HepG2 (cell line): ENCODE measurements around the gene REPIN1. TPM values are rescaled to one million over a fixed set of nuclear protein-coding genes. Genes with fewer than 3 reads are reported as not detected.
"Not testable (repeated sequence)": the region's sequence is repeated elsewhere in the genome, so short reads cannot be mapped to it uniquely, and the experiment has no call there.

Experiments used
- ATAC-seq: fragments of 200-7000 bp; cut with Tn5 transposase; 3 replicates; pipeline ENCODE4 v1.9.1; 2020; ENCODE audit warnings: mild to moderate bottlenecking, moderate library complexity
- BruUV-seq: library from RNA; stranded (reverse); fragments of 400-500 nt; replicated peaks from 2 replicates; lab custom pipeline; 2021; lab: Mats Ljungman, UMichigan
- CTCF ChIA-PET: fragments of 300-600 bp; formaldehyde crosslinking; extraction: SDS; loops from one replicate; lab custom pipeline; 2021; ENCODE audit warnings: low total read pairs, inconsistent platforms, low intra/inter-chr PET ratio; lab: Yijun Ruan, JAX
- POLR2A ChIA-PET: fragments of 350-600 bp; sonication (Branson Sonifier 250); formaldehyde crosslinking; loops from one replicate; lab custom pipeline; 2020; ENCODE audit warnings: antibody characterized with exemption, inconsistent platforms; lab: Yijun Ruan, JAX
- DNase-seq: peaks from one replicate; pipeline ENCODE4 v3.0.0-alpha.2; 2015; ENCODE audit warnings: low spot score
- FAIRE-seq: peaks from 3 replicates; lab custom pipeline; 2011; peaks lifted over from hg19 to GRCh38; lab: Jason Lieb, UNC
- H2AFZ ChIP-seq: one replicate; pipeline ENCODE4 v1.6.1; 2011; ENCODE audit warnings: low read length, inconsistent platforms
- H3K27ac ChIP-seq: fragments of 300-600 bp; 3 replicates; pipeline ENCODE4 v1.8.0; 2011; ENCODE audit warnings: mixed run types, mild to moderate bottlenecking, mixed read lengths, low read length, inconsistent platforms; ENCODE audit not compliant: insufficient read depth; ENCODE audit errors: extremely low read length
- H3K27me3 ChIP-seq, 2 experiments: fragments of 200-600 bp in 1 of 2; 2 replicates in 1 of 2; 3 replicates in 1 of 2; pipeline versions ENCODE4 v1.6.0 to v1.8.0; 2011; ENCODE audit warnings: low read length in 2 of 2, mild to moderate bottlenecking in 2 of 2, moderate library complexity in 2 of 2, inconsistent platforms in 1 of 2; ENCODE audit not compliant: insufficient read depth in 2 of 2, control insufficient read depth in 1 of 2
- H3K36me3 ChIP-seq, 2 experiments: fragments of 200-600 bp in 1 of 2; replicated peaks in 1 of 2; 2 replicates in 1 of 2; 3 replicates in 1 of 2; pipeline versions ENCODE4 v1.5.1 to v1.8.0; 2011; ENCODE audit warnings: low read length in 2 of 2, inconsistent platforms in 1 of 2; ENCODE audit not compliant: insufficient read depth in 2 of 2, control insufficient read depth in 1 of 2
- H3K4me1 ChIP-seq: 2 replicates; pipeline ENCODE4 v1.5.1; 2012; ENCODE audit warnings: low read length, inconsistent platforms; ENCODE audit not compliant: insufficient read depth
- H3K4me2 ChIP-seq: 2 replicates; pipeline ENCODE4 v1.6.0; 2011; ENCODE audit warnings: low read depth, low read length, inconsistent platforms
- H3K4me3 ChIP-seq, 3 experiments: fragments of 200-600 bp in 1 of 3; sonication (generic), shearing (Covaris generic) in 1 of 3; replicated peaks in 1 of 3; 2 replicates each; pipeline ENCODE4 v1.5.1; 2011 to 2016; ENCODE audit warnings: low read length in 3 of 3, inconsistent platforms in 2 of 3, low read depth in 2 of 3, mild to moderate bottlenecking in 2 of 3, control low read depth in 1 of 3, mixed read lengths in 1 of 3; ENCODE audit not compliant: insufficient read depth in 1 of 3
- H3K79me2 ChIP-seq: one replicate; pipeline ENCODE4 v1.6.1; 2011; ENCODE audit warnings: low read length, inconsistent platforms; ENCODE audit not compliant: insufficient read depth
- H3K9ac ChIP-seq: 2 replicates; pipeline ENCODE4 v1.6.0; 2011; ENCODE audit warnings: mild to moderate bottlenecking, low read depth, low read length, inconsistent platforms; ENCODE audit not compliant: insufficient read depth
- H3K9me3 ChIP-seq: 2 replicates; pipeline ENCODE4 v1.5.1; 2012; ENCODE audit warnings: mild to moderate bottlenecking, low read length
- H4K20me1 ChIP-seq: 2 replicates; pipeline ENCODE4 v1.6.0; 2011; ENCODE audit warnings: inconsistent platforms, mild to moderate bottlenecking, low read length, moderate library complexity; ENCODE audit not compliant: insufficient read depth
- HOXA9 ChIP-seq: sonication (generic); formaldehyde crosslinking; IDR thresholded peaks from 2 replicates; pipeline ENCODE4 v1.8.1; 2022; ENCODE audit warnings: missing genetic modification reagents, mild to moderate bottlenecking, moderate library complexity, borderline replicate concordance
- PRPF4 ChIP-seq: fragments of 200-400 bp; formaldehyde crosslinking; IDR thresholded peaks from 2 replicates; pipeline ENCODE4 v1.6.1; 2016; ENCODE audit warnings: low read length, low read depth; ENCODE audit not compliant: poor library complexity, severe bottlenecking
- TOE1 ChIP-seq: sonication (generic); formaldehyde crosslinking; IDR thresholded peaks from 2 replicates; pipeline ENCODE4 v1.4.0; 2020; ENCODE audit warnings: mild to moderate bottlenecking, missing genetic modification reagents
- ZMYM3 ChIP-seq: sonication (generic); formaldehyde crosslinking; IDR thresholded peaks from 2 replicates; pipeline ENCODE4 v1.5.1; 2020; ENCODE audit warnings: mild to moderate bottlenecking, missing genetic modification reagents
- ZNF230 ChIP-seq: sonication (generic); formaldehyde crosslinking; IDR thresholded peaks from 2 replicates; pipeline ENCODE4 v1.4.0; 2020; ENCODE audit warnings: mild to moderate bottlenecking, missing genetic modification reagents
- ZNF296 ChIP-seq: sonication (generic); formaldehyde crosslinking; conservative IDR thresholded peaks from 2 replicates; pipeline ENCODE4 v1.5.0; 2020; ENCODE audit warnings: mild to moderate bottlenecking, missing genetic modification reagents
- ZNF552 ChIP-seq: sonication (generic); formaldehyde crosslinking; IDR thresholded peaks from 2 replicates; pipeline ENCODE4 v1.9.0; 2022; ENCODE audit warnings: missing genetic modification reagents, mild to moderate bottlenecking, borderline replicate concordance
- ZNF607 ChIP-seq: sonication (generic); formaldehyde crosslinking; IDR thresholded peaks from 2 replicates; pipeline ENCODE4 v1.5.1; 2020; ENCODE audit warnings: missing genetic modification reagents, mild to moderate bottlenecking, borderline replicate concordance
- ZSCAN31 ChIP-seq: sonication (generic); formaldehyde crosslinking; IDR thresholded peaks from 2 replicates; pipeline ENCODE4 v1.5.0; 2020; ENCODE audit warnings: low read depth, mild to moderate bottlenecking, missing genetic modification reagents
- WGBS: methylation state at CpG from one replicate; pipeline ENCODE4 v1.1.6; 2017; ENCODE audit warnings: low lambda C conversion rate; 5-methylcytosine and 5-hydroxymethylcytosine counted together
- in situ Hi-C: cut with HindIII; loops from 2 replicates; pipeline ENCODE4 v1.10.0; 2017; ENCODE audit warnings: low pct_unique_long_range_greater_than_20kb; ENCODE audit not compliant: extremely low pct_ligation_motif_present
- intact Hi-C: fragments of 100-400 bp; cut with micrococcal nuclease; formaldehyde crosslinking; loops from one replicate; pipeline ENCODE4 v1.10.0; 2022; ENCODE audit not compliant: unreplicated experiment
- polyA plus RNA-seq, 8 experiments: library from polyadenylated mRNA; depleted of rRNA in 3 of 8; stranded (reverse) in 7 of 8; unstranded in 1 of 8; fragments of >200 nt; fragmentation: Illumina TruSeq in 4 of 8; extraction: Trizol in 4 of 8; gene quantifications; 2 replicates each; pipeline versions ENCODE4 v1.2.1 to v1.2.3, GENCODE V29; 2011 to 2016; ENCODE audit warnings: low read depth in 4 of 8, missing spikeins in 1 of 8, mixed read lengths in 1 of 8; ENCODE audit not compliant: insufficient read depth in 1 of 8
- total RNA-seq, 5 experiments: library from RNA; depleted of rRNA; stranded (reverse); fragments of >200 nt; fragmentation: Illumina TruSeq; extraction: Trizol; gene quantifications; 2 replicates each; pipeline ENCODE4 v1.2.3, GENCODE V29; 2016; ENCODE audit warnings: low read depth in 1 of 5
- TF ChIP-seq, protein P1 (sequence below): sonication (generic); formaldehyde crosslinking; IDR thresholded peaks from 2 replicates; pipeline ENCODE4 v1.4.0; 2020; ENCODE audit warnings: missing genetic modification reagents

Gene REPIN1
- total and polyA plus RNA-seq, 2 of the 13 experiments (the other 11 are each of a cell fraction or from before 2014, with no cell fraction given), result 69.9 to 108 TPM

DNA sequence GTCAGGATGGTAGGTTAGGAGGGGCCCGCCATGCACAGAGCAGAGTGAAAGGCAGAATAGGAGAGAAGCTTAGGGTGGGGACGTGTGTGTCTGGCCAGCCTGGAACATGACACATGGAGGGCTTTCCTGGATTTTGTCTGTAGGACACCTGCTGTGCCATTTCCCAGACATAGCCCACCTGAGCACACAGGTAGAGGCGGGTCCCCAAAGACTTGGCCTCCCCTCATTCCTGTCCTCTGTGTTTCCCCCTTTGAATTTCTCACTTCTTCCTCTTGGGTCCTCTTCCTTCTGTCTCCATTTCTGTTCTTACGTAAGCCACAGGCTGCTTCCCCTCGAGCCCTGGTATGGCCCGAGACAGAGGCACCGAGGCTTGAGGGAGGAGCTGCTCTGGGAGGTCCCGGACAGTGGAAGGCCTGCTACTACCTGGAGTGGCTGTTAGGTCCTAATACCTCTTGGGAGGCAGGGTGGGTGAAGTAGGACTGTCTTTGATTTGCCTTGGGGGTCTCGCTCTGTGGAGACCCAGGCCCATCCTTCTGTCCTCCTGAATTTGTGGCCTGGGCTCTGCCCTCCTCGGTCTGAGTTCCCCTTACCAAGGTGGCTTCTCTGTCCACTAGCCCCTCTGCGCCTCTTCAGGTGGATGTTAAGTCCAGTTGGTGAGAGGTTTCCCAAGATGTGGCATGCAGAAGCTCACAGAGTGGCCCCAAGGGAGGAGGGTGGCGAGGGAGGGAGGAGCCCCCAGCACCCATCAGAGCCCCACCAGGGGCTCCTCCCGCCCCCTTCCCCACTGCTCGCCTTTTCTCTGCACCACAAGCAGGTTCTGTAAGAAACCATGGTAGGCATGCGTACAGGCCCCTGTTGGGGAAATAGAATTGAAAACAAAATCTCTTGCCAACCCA lies 16.0 kb downstream of the REPIN1 start (continued):
- TF ChIP-seq, protein P1, sequence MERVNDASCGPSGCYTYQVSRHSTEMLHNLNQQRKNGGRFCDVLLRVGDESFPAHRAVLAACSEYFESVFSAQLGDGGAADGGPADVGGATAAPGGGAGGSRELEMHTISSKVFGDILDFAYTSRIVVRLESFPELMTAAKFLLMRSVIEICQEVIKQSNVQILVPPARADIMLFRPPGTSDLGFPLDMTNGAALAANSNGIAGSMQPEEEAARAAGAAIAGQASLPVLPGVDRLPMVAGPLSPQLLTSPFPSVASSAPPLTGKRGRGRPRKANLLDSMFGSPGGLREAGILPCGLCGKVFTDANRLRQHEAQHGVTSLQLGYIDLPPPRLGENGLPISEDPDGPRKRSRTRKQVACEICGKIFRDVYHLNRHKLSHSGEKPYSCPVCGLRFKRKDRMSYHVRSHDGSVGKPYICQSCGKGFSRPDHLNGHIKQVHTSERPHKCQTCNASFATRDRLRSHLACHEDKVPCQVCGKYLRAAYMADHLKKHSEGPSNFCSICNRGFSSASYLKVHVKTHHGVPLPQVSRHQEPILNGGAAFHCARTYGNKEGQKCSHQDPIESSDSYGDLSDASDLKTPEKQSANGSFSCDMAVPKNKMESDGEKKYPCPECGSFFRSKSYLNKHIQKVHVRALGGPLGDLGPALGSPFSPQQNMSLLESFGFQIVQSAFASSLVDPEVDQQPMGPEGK (CRISPR knock-in tag), result 0 out of 2 replicates have a peak, but pooled peaks have one; percentile 15
- 0 out of 2 replicates have a peak, but pooled peaks have one; percentile 25 for TF ChIP-seq ZNF296
- TF ChIP-seq ZSCAN31 (CRISPR knock-in tag), result 0 out of 2 replicates have a peak, but pooled peaks have one; percentile 5
- 0 out of 2 replicates have a peak, but pooled peaks have one; percentile 5 for TF ChIP-seq ZNF607 (CRISPR knock-in tag)
- 0 out of 2 replicates have a peak, but pooled peaks have one; percentile 16 for TF ChIP-seq ZNF230 (CRISPR knock-in tag)
- TF ChIP-seq TOE1 (CRISPR knock-in tag), result no peak
- no peak for TF ChIP-seq HOXA9
- TF ChIP-seq ZNF552 (CRISPR knock-in tag), result peak; percentile 15; the same call in 1 of the 2 replicates
- TF ChIP-seq, all 625 proteins: peak for 9

DNA sequence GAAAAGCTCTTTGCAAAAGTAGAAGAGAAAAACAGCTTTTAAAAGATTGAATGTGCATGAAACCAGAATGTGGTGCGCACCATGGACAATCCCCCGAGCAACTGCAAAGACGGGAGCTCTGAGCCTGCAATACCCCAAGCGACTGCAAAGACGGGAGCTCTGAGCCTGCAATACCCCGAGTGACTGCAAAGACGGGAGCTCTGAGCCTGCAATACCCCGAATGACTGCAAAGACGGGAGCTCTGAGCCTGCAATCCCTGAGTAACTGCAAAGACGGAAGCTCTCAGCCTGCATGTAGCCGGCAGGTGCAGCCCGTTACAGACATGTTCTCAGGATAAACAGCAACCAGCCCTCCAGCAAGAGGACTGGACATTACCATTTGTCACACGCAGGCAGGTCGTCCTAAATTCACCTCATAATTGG lies 16.7 kb downstream of the REPIN1 start:
- Histone ChIP-seq H3K79me2 (peaks cover 38% of the 10 kb centered on the region), H3K4me3 (no peak overlapping the region), H3K36me3 (no peaks in the 10 kb centered on the region; a peak in 2 of 5 replicates), H3K27me3 (no peaks in the 10 kb centered on the region)
- in situ Hi-C loops, result no loop called here
- 89% methylated on average over 12 of the region's 14 CpGs for WGBS
- BruUV-seq, result no TSS peak
- no peak for TF ChIP-seq ZMYM3
- TF ChIP-seq PRPF4, result peak; percentile 45
- TF ChIP-seq, all 625 proteins: peak for 1
- no peak for FAIRE-seq
- ChIA-PET POLR2A (interaction anchor here (0.9 to 8.7 kb wide), 4 partner anchors 17 to 62 kb away, joined by 4 to 181 read pairs (median 73); partner anchors contain the start of genes ACTR3C, LRRC61 and REPIN1), CTCF (no interaction called here)
- no peak overlapping the region for H3K4me2 ChIP-seq
- H2AFZ ChIP-seq, result no peak overlapping the region
- no peaks in the 10 kb centered on the region for H3K9me3 ChIP-seq
- no peak for DNase-seq
- peak overlapping the region; percentile 94 for H3K27ac ChIP-seq
- H4K20me1 ChIP-seq, result peaks cover 3% of the 10 kb centered on the region; the same call in 1 of the 2 replicates
- H3K4me1 ChIP-seq, result peaks cover 89% of the 10 kb centered on the region
- ATAC-seq, result no peak
- intact Hi-C loops, result loop anchor here (5.0 kb wide), 1 partner anchor 43 kb away; the partner anchor contains the start of gene RARRES2
- H3K9ac ChIP-seq, result 0 out of 2 replicates have a peak overlapping the region, but pooled peaks have one; percentile 84

DNA sequence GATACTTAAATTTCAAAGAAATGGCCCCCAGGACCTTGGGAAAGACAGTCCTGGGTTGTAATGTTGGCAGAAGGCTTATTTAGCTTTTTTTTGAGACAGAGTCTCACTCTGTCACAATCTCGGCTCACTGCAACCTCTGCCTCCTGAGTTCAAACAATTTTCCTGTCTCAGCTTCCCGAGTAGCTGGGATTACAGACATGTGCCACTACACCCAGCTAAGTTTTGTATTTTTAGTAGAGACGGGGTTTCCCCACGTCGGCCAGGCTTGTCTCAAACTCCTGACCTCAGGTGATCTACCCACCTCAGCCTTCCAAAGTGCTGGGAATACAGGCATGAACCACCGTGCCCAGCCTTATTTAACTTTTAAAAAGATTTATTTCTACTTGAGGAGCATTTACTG lies 17.3 kb downstream of the REPIN1 start:
- H2AFZ ChIP-seq, ATAC-seq, H3K9ac ChIP-seq, H3K36me3 ChIP-seq, BruUV-seq, H3K4me2 ChIP-seq, DNase-seq, H3K4me3 ChIP-seq, H4K20me1 ChIP-seq, in situ Hi-C loops, FAIRE-seq, H3K27me3 ChIP-seq, CTCF ChIA-PET, H3K9me3 ChIP-seq: not testable (repeated sequence)
- intact Hi-C loops, result loop anchor here (5.0 kb wide), 1 partner anchor 44 kb away; the partner anchor contains the start of gene RARRES2
- POLR2A ChIA-PET, result interaction anchor here (0.9 to 8.7 kb wide), 4 partner anchors 8 to 63 kb away, joined by 5 to 181 read pairs (median 74); partner anchors contain the start of genes ACTR3C, LRRC61 and REPIN1
- Histone ChIP-seq H3K27ac (peak overlapping the region; percentile 94), H3K4me1 (peaks cover 83% of the 10 kb centered on the region), H3K79me2 (peaks cover 32% of the 10 kb centered on the region)
- WGBS, result 53% methylated on average over 6 of the region's 6 CpGs
